Sigmoid colon (tissue), 3 donors: ENCODE data around the gene SLC41A1.

Experiments used
- POLR2A ChIP-seq, 2 donors: fragments of 450-650 bp; IDR thresholded peaks; one replicate each; pipeline ENCODE4 v1.6.1; 2016; ENCODE audit warnings: antibody characterized with exemption in 2 of 2, mild to moderate bottlenecking in 2 of 2, moderate library complexity in 2 of 2
- TF ChIP-seq, protein P1 (sequence below), 4 experiments: fragments of 450-650 bp in 3 of 4; fragments of 200-600 bp in 1 of 4; IDR thresholded peaks; one replicate each; pipeline ENCODE4 v1.5.1; 2016 to 2019; ENCODE audit warnings: antibody characterized with exemption in 4 of 4, mild to moderate bottlenecking in 3 of 4, moderate library complexity in 2 of 4

DNA sequence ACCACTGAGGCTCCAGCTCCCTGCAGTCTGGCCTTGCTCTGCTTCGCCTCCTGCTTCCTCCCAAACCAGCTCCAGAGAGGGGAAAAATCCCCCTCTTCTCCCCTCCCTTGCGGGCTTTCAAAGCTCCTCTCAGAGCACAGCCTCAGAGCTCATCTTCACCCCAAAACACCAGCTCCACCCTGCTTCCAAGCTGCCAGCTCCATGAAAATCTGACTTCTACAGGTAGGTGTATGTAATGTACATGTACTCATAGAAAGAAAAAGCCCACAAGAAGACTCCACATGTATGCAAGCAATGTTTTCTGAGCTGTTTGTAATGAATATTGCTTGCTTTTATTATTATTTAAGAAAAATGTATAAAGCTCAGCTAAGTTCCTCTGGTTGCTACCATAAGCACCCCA is 8.4 kb downstream of the SLC41A1 start:
- TF ChIP-seq, protein P1, sequence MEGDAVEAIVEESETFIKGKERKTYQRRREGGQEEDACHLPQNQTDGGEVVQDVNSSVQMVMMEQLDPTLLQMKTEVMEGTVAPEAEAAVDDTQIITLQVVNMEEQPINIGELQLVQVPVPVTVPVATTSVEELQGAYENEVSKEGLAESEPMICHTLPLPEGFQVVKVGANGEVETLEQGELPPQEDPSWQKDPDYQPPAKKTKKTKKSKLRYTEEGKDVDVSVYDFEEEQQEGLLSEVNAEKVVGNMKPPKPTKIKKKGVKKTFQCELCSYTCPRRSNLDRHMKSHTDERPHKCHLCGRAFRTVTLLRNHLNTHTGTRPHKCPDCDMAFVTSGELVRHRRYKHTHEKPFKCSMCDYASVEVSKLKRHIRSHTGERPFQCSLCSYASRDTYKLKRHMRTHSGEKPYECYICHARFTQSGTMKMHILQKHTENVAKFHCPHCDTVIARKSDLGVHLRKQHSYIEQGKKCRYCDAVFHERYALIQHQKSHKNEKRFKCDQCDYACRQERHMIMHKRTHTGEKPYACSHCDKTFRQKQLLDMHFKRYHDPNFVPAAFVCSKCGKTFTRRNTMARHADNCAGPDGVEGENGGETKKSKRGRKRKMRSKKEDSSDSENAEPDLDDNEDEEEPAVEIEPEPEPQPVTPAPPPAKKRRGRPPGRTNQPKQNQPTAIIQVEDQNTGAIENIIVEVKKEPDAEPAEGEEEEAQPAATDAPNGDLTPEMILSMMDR (IDR thresholded peaks at IDR 0.05), result no peak
- TF ChIP-seq POLR2A (IDR thresholded peaks at IDR 0.05), result no peak
